Kidney epithelial cell (primary cell): ENCODE measurements around the gene CMBL. TPM values are rescaled to one million over a fixed set of nuclear protein-coding genes. Genes with fewer than 3 reads are reported as not detected.

Experiments used
- DNase-seq: peaks from one replicate; pipeline ENCODE4 v3.0.0-alpha.2; 2010; ENCODE audit warnings: low read depth
- H3K27me3 ChIP-seq: 2 replicates; pipeline ENCODE4 v1.6.0; 2011; ENCODE audit warnings: low read length; ENCODE audit not compliant: control insufficient read depth, insufficient read depth
- H3K36me3 ChIP-seq: 2 replicates; pipeline ENCODE4 v1.5.1; 2011; ENCODE audit warnings: low read length; ENCODE audit not compliant: control insufficient read depth, insufficient read depth
- H3K4me3 ChIP-seq: 2 replicates; pipeline ENCODE4 v1.5.1; 2011; ENCODE audit warnings: low read depth, mild to moderate bottlenecking, control low read depth, low read length
- total RNA-seq: library from RNA; depleted of rRNA; stranded (reverse); fragments of >200 nt; gene quantifications from 2 replicates; pipeline ENCODE4 v1.2.3, GENCODE V29; 2015
- TF ChIP-seq, protein P1 (sequence below): IDR thresholded peaks from 2 replicates; pipeline ENCODE4 v1.5.1; 2011; ENCODE audit warnings: mild to moderate bottlenecking, moderate library complexity, low read length, control low read depth, inconsistent platforms; ENCODE audit not compliant: insufficient read depth, poor library complexity, severe bottlenecking

Gene CMBL
- total RNA-seq, 1 donor from 2014 or later: 7.8 TPM

DNA sequence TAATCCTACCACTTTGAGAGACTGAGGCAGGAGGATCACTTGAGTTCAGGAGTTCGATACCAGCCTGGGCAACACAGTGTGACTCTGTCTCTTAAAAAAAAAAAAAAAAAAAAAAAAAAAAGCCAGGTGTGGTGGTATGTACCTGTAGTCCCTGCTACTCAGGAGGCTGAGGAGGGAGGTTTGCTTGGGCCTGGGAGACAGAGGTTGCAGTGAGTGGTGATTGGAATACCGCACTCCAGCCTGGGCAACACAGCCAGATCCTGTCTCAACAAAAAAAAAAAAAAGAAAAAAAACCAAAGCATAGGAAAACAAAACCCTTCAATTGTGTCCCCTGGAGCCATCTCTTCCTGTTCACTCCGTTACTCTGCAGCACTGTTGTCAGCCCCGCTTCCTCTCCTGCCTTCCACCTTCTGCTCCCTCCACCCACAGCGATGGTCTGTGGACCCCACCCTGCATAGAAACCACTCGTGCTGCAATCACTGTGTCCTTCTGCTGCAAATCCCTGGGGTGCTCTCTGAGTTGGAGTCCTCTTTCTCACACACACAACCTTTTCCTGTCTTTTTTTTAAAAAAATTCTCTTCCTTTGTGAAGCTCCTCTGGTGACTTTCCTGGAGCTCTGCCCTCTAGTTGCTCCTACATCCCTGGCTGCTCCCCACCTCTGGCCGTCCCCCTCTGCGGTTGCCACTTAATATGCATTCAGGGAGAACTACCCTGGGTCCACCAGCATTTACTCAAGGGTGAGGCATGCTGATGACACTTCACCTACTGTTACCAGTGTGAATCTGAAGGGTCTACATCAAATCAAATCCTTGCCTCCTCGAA lies 35.4 kb downstream of the CMBL start:
- Histone ChIP-seq H3K27me3 (no peaks in the 10 kb centered on the region), H3K4me3 (no peak overlapping the region), H3K36me3 (no peaks in the 10 kb centered on the region)
- TF ChIP-seq, protein P1, sequence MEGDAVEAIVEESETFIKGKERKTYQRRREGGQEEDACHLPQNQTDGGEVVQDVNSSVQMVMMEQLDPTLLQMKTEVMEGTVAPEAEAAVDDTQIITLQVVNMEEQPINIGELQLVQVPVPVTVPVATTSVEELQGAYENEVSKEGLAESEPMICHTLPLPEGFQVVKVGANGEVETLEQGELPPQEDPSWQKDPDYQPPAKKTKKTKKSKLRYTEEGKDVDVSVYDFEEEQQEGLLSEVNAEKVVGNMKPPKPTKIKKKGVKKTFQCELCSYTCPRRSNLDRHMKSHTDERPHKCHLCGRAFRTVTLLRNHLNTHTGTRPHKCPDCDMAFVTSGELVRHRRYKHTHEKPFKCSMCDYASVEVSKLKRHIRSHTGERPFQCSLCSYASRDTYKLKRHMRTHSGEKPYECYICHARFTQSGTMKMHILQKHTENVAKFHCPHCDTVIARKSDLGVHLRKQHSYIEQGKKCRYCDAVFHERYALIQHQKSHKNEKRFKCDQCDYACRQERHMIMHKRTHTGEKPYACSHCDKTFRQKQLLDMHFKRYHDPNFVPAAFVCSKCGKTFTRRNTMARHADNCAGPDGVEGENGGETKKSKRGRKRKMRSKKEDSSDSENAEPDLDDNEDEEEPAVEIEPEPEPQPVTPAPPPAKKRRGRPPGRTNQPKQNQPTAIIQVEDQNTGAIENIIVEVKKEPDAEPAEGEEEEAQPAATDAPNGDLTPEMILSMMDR: no peak
- no peak for DNase-seq

DNA sequence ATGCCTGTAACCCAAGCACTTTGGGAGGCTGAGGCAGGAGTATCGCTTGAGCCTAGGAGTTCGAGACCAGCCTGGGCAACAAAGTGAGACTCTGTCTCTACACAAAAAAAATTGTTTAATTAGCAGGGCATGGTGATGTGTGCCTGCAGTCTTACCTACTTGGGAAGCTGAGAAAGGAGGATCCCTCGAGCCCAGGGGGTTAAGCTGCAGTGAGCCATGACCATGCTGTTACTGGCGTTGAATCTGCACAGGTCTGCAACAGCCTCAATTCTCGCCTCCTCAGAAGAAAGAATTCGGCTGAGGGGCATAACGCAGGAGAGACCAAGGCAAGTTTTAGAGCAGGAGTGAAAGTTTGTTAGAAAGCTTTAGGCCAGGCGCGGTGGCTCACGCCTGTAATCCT lies 39.6 kb downstream of the CMBL start:
- no peaks in the 10 kb centered on the region for H3K27me3 ChIP-seq

DNA sequence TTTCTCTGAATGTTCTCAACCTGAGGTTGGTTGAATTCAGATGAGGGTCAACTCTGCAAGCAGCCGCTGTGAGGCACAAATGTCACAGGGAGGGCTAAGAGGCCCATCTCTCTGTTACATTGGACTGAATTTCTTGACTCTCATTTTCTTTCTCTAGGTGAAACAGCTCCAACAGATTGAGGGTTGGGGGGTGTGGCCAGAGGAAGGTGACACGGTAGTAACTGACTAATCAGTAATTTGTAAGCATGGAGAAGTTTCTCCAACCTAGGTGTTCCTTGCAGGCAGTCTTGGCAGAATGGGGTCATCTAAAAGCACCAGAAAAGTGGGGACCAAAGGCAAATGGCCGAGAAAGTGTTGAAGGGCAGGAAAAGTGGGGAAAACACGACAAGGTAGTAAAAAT lies 40.9 kb downstream of the CMBL start:
- Histone ChIP-seq H3K27me3 (no peaks in the 10 kb centered on the region), H3K36me3 (peaks cover 3% of the 10 kb centered on the region), H3K4me3 (no peak overlapping the region)
- no peak for DNase-seq
- TF ChIP-seq, protein P1: no peak

More for the DNA sequence above, 39.6 kb downstream of the CMBL start:
- TF ChIP-seq, protein P1: no peak
- Histone ChIP-seq H3K4me3 (no peak overlapping the region), H3K36me3 (peaks cover under 1% of the 10 kb centered on the region)
- no peak for DNase-seq

DNA sequence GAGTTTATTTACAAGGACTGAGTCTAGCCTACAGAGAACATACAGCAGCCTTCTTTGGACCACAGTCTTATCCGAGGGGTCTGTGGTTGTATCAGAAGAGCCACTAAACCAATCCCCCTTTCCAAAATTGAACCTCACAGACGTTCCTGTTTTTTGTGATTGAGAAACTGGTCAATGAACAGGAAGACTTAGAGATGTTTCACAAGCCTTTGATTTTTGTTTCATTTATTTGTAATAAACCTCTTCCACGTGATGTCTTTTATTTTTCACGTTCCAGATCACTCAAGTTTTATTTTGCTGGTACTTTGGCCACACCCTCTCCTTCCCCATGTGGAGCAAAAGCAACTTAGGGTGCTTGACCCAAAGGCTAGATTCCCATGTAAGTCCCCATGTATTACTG lies 41.6 kb downstream of the CMBL start:
- Histone ChIP-seq H3K27me3 (no peaks in the 10 kb centered on the region), H3K4me3 (no peak overlapping the region), H3K36me3 (peaks cover 3% of the 10 kb centered on the region)
- TF ChIP-seq, protein P1: no peak
- DNase-seq: no peak

DNA sequence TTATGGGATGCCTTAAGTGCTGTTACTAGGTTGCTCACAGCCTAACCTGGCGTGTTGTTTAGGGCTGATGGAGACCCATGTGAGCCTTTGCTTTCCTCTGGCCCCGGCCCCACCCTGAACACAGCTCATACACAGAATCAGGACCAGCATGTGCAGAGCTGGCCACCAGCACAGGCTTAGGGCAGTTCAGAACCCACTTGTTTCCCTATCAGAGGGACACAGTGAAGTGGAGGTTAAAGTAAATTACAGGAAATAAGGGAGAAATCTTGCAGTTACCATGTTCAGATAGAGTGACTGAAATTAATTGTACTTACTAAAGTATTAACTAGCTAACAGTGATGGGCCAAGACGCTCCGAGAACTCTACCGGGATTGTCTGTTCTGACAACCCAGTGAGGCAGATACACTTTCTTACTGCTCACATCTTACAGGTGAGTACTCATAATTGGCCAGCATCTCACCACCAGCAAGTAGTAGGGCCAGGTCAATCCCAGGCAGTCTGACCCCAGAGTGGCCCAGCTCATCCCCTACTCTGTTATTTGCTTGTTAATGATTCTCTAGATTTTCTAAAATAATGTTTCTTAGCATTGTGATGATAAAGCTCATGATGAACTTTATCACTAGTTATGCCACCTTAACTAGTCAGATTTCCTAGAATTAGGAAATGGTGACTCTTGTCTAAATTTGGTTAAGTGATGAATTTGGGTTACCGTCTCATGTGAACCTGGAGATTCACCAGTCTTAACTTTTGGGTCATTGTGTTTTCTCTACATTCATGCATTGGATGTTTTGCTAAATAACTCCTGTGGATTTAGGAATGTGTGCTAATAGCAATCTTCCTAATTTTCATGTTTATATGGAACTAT lies 42.2 kb downstream of the CMBL start:
- TF ChIP-seq, protein P1: no peak
- Histone ChIP-seq H3K27me3 (no peaks in the 10 kb centered on the region), H3K4me3 (no peak overlapping the region), H3K36me3 (peaks cover 3% of the 10 kb centered on the region)
- DNase-seq: no peak
